Measurements from ENCODE around the gene HACD3. TPM values are rescaled to one million over a fixed set of nuclear protein-coding genes. Genes with fewer than 3 reads are reported as not detected.

HACD3 gene
- total and polyA plus RNA-seq, 2 of the 13 experiments (the other 11 are each of a cell fraction or from before 2014, with no cell fraction given) = 73.6 to 161 TPM

- peak; percentile 17 for TF ChIP-seq ZNF407 (CRISPR knock-in tag; IDR thresholded peaks at IDR 0.05; ENCODE audit: not compliant biosample characterization)
- TF ChIP-seq HOXA7 (CRISPR knock-in tag; IDR thresholded peaks at IDR 0.05) = no peak
- peak; percentile 84; the same call in 1 of the 2 replicates for TF ChIP-seq POLR2AphosphoS2 (IDR thresholded peaks at IDR 0.05; ENCODE audit: low read depth, low read length)
- 0 out of 2 replicates have a peak, but pooled peaks have one; percentile 70 for TF ChIP-seq ZNF251 (CRISPR knock-in tag; IDR thresholded peaks at IDR 0.05)
- no peak; the same call in 1 of the 2 replicates for TF ChIP-seq ZNF124 (CRISPR knock-in tag; IDR thresholded peaks at IDR 0.05)
- TF ChIP-seq PATZ1 (CRISPR knock-in tag; IDR thresholded peaks at IDR 0.05) = peak; percentile 74
- TF ChIP-seq GZF1 (CRISPR knock-in tag; IDR thresholded peaks at IDR 0.05) = peak; percentile 42
- no peak for TF ChIP-seq SNRNP70 (IDR thresholded peaks at IDR 0.05; ENCODE audit: low read depth, low read length)
- peak; percentile 87; the same call in 1 of the 2 replicates for TF ChIP-seq ZKSCAN8 (CRISPR knock-in tag; IDR thresholded peaks at IDR 0.05; ENCODE audit: borderline replicate concordance)
- TF ChIP-seq ZNF101 (CRISPR knock-in tag; IDR thresholded peaks at IDR 0.05; ENCODE audit: borderline replicate concordance, low read depth) = peak; percentile 77; the same call in 1 of the 2 replicates
- TF ChIP-seq ZSCAN12 (CRISPR knock-in tag; IDR thresholded peaks at IDR 0.05) = no peak
- TF ChIP-seq ZBTB7A (CRISPR knock-in tag; IDR thresholded peaks at IDR 0.05) = peak; percentile 49; the same call in 1 of the 2 replicates
- TF ChIP-seq ARNT2 (CRISPR knock-in tag; IDR thresholded peaks at IDR 0.05; ENCODE audit: low read depth) = peak; percentile 82; the same call in 1 of the 2 replicates
- TF ChIP-seq MED1 (CRISPR knock-in tag; IDR thresholded peaks at IDR 0.05) = peak; percentile 88
- no peak for TF ChIP-seq JUNB (CRISPR knock-in tag; IDR thresholded peaks at IDR 0.05; ENCODE audit: borderline replicate concordance)
- TF ChIP-seq ZNF468 (CRISPR knock-in tag; IDR thresholded peaks at IDR 0.05) = 0 out of 2 replicates have a peak, but pooled peaks have one; percentile 43
- 0 out of 2 replicates have a peak, but pooled peaks have one; percentile 59 for TF ChIP-seq HIVEP1 (CRISPR knock-in tag; IDR thresholded peaks at IDR 0.05)
- no peak for TF ChIP-seq JUN (CRISPR knock-in tag; IDR thresholded peaks at IDR 0.05)
- TF ChIP-seq ZFP82 (CRISPR knock-in tag; IDR thresholded peaks at IDR 0.05; ENCODE audit: borderline replicate concordance) = no peak; the same call in none of the 2 replicates
These were observed 80.8 kb downstream of the HACD3 start, which contains the start of gene INTS14 (continued) for GRCh38 chr15:65610871-65611718.

All from HepG2 (cell line).